Measurements from ENCODE around the gene AKAP9.
"Not testable (repeated sequence)": the region's sequence is repeated elsewhere in the genome, so short reads cannot be mapped to it uniquely, and the experiment has no call there.

AKAP9 gene

DNA sequence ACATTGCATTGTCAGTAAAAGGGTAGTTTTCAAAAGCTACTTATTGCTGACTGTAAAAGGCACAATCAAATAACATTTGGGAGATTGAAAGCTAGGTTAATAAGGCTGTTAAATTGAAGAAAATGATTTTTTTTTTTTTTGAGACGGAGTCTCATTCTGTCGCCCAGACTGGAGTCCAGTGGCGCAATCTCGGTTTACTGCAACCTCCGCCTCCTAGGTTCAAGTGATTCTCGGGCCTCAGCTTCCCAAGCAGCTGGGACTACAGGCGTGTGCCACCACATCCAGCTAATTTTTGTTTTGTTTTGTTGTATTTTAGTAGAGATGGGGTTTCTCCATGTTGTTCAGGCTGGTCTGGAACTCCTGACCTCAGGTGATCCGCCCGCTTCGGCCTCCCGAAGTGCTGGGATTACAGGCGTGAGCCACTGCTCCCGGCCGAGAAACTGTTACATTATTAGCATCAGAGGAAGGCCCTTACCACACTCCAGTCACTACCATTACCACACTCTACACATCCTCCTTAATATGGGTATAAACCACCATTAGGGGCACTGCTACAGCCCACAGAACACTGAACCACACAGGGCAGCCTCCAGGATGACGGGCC lies 192.6 kb downstream of the AKAP9 start:
- no peak for DNase-seq (ENCODE audit: low read depth in 2 of 2)

GRCh38 chr7:92133737-92134270 lies 193.1 kb downstream of the AKAP9 start:
- peak in 1 of 2 experiments; percentile 17 for DNase-seq (ENCODE audit: low read depth in 2 of 2)

DNA sequence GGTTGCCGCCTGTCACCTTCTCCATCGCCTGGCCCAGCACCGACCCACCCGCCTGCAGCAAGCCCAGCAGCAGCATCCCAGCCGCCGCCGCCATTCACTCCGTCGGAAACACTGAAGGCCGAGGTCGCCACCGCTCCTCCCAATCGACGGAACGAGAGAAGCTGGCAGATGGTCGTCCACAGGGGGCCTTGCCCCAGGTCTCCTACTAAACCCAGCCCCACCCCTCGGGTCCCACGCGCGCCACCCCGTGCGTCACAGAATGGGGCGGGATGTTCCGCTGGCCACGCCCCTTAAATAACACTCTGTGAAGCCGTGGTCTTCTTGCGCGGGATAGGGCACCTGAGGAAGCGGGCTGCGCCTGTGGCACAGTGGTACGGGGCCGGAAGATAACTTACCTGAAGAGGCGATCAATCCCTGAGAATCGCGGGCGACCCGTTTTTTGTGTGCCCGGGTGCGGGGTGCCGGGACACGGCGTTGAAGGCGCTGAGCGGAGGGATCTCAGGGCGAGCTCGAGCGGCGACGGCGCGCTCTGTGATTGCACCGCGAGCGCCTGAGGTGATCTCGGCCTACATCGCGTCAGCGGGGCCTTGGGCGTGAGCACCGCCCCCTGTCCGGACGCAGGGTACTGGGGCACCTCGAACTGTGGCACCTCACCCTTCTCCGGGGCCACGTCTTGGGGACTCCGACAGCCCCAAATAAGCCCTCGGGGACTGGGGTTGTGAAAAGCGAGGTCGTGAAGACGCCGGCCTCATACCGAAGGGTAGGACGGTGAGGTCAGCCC lies 193.8 kb downstream of the AKAP9 start, which contains the start of gene CYP51A1:
Gene CYP51A1, minus strand, starts transcription at position 207 of the 781 bp plus-strand sequence. Its CDS starts 113 bp downstream, at position 94.
- peak; percentile 86 to 88 for DNase-seq (ENCODE audit: low read depth in 2 of 2)

DNA sequence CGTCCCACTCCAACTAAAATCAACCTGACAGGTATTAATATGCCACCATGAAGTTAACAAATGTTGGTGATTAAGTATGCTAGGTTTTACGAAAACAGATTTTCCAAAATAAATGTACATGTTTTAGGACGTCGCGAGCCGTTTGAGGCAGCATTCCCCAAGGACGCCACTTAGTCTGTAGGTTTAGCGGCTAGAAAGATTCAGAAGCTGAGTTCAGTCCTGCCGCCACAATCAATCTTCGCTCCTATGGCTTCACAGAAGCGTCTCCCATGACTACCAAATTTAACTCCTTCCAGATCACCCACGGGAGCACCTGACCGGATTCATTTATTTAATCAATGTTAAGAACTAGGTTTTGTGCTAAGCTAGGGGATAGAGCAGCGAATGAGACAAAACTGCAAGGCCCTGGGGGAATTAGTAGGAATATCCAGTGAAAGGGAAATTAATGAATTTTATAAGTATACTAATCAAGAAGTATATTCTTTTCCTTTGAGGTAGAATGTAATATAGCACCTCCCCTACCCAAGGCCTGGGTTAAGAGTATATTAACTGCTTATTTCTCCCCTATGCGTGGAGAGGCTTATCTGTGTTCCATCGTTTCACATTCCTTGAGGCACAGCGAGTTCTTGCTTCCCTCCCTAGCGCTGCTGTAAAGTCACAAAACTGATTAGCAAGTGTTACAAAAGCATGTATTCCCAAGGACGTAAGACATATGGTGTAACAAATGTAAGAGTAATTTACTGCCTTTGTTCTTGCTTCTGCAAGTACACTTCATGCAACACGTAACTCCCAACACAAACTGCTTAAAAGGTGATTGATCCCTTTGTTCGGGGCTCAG lies 194.6 kb downstream of the AKAP9 start:
- no peak for DNase-seq (ENCODE audit: low read depth in 2 of 2)

DNA sequence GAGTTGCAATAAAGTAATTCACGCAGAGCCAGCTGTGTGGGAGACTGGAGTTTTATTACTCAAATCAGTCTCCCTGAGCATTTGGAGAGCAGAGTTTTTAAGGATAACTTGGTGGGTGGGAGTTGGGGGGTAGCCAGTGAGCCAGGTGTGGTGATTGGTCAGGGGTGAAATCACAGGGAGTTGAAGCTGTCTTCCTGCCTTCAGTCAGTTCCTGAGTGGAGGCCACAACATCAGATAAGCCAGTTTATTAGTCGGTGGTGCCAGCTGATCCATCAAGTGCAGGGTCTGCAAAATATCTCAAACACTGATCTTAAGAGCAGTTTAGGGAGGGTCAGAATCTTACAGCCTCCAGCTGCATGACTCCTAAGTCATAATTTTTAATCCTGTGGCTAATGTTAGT lies 196.9 kb downstream of the AKAP9 start:
- no peak for DNase-seq (ENCODE audit: low read depth in 2 of 2)

DNA sequence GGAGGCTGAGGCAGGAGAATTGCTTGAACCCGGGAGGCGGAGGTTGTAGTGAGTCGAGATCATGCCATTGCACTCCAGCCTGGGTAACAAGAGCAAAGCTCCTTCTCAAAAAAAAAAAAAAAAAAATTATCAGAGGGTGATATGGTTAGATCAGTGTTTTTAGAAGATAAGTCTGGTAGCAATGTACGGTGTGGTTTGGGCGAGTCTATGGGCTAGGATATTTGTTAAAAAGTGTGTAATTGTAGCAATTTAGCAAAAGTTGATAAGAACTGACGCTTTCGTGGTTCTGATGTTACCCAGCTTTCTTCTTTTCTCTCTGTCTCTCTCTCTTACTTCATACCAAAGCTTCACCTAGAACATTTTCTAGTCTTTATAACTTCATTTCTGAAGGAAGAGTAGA lies 200.5 kb downstream of the AKAP9 start:
- DNase-seq (ENCODE audit: low read depth in 2 of 2), result no peak

- not testable (repeated sequence) for DNase-seq (ENCODE audit: low read depth in 2 of 2)
Measured at GRCh38 chr7:92142791-92143190, 202.1 kb downstream of the AKAP9 start.

- DNase-seq (ENCODE audit: low read depth in 2 of 2), result not testable (repeated sequence)
Measured at GRCh38 chr7:92143192-92143880, 202.7 kb downstream of the AKAP9 start.

- no peak for DNase-seq (ENCODE audit: low read depth in 2 of 2)
Measured at GRCh38 chr7:92149736-92150239, 209.1 kb downstream of the AKAP9 start.

GRCh38 chr7:92150450-92151017 lies 209.9 kb downstream of the AKAP9 start:
- no peak for DNase-seq (ENCODE audit: low read depth in 2 of 2)

GRCh38 chr7:92155108-92155739 lies 214.6 kb downstream of the AKAP9 start:
- no peak for DNase-seq (ENCODE audit: low read depth in 2 of 2)

- no peak for DNase-seq (ENCODE audit: low read depth in 2 of 2)
Measured at GRCh38 chr7:92156990-92157389, 216.3 kb downstream of the AKAP9 start.

- peak; percentile 90 to 91 for DNase-seq (ENCODE audit: low read depth in 2 of 2)
Measured at GRCh38 chr7:92158660-92159575, 218.3 kb downstream of the AKAP9 start.

Data from fibroblast of skin of left quadriceps (primary cell).